Activated naive CD8-positive, alpha-beta T cell treated with anti-CD3 and anti-CD28 coated beads for 36 hours (primary cell): ENCODE data around the gene GREB1. TPM values are rescaled to one million over a fixed set of nuclear protein-coding genes. Genes with fewer than 3 reads are reported as not detected.

Experiments
- DNase-seq: peaks from one replicate; pipeline ENCODE4 v3.0.0; 2021
- H3K27ac Mint-ChIP-seq: one replicate; pipeline ENCODE4 v1.8.0; 2022; ENCODE audit warnings: mild to moderate bottlenecking, moderate library complexity, mixed read lengths
- H3K27me3 Mint-ChIP-seq: one replicate; pipeline ENCODE4 v1.8.0; 2022; ENCODE audit warnings: mild to moderate bottlenecking, mixed read lengths
- H3K36me3 Mint-ChIP-seq: one replicate; pipeline ENCODE4 v1.8.0; 2021; ENCODE audit warnings: mild to moderate bottlenecking, mixed read lengths
- H3K4me1 Mint-ChIP-seq: one replicate; pipeline ENCODE4 v1.8.0; 2021; ENCODE audit warnings: mixed read lengths
- H3K4me3 Mint-ChIP-seq: one replicate; pipeline ENCODE4 v1.8.0; 2022; ENCODE audit warnings: mild to moderate bottlenecking, moderate library complexity, mixed read lengths
- H3K9me3 Mint-ChIP-seq: one replicate; pipeline ENCODE4 v1.8.0; 2022; ENCODE audit warnings: mixed read lengths
- total RNA-seq, 2 experiments: library from RNA; stranded (reverse); gene quantifications; one replicate each; pipeline ENCODE4 v1.2.3, GENCODE V29; 2021

The GREB1 gene
- total RNA-seq, 2 experiments from 2014 or later = 0.52 to 1.0 TPM

GRCh38 chr2:11582862-11583752 lies 49.3 kb downstream of the GREB1 start:
- no peak overlapping the region for H3K27ac Mint-ChIP-seq
- no peaks in the 10 kb centered on the region for H3K27me3 Mint-ChIP-seq
- H3K4me3 Mint-ChIP-seq = no peak overlapping the region
- peak; percentile 66 for DNase-seq
- H3K36me3 Mint-ChIP-seq = no peaks in the 10 kb centered on the region
- peaks cover 16% of the 10 kb centered on the region for H3K4me1 Mint-ChIP-seq
- no peaks in the 10 kb centered on the region for H3K9me3 Mint-ChIP-seq

GRCh38 chr2:11583840-11584524 lies 50.1 kb downstream of the GREB1 start:
- H3K4me1 Mint-ChIP-seq = peaks cover 16% of the 10 kb centered on the region
- H3K9me3 Mint-ChIP-seq = no peaks in the 10 kb centered on the region
- H3K36me3 Mint-ChIP-seq = no peaks in the 10 kb centered on the region
- no peak overlapping the region for H3K4me3 Mint-ChIP-seq
- H3K27ac Mint-ChIP-seq = peak overlapping the region; percentile 40
- H3K27me3 Mint-ChIP-seq = no peaks in the 10 kb centered on the region
- DNase-seq = peak; percentile 89

- no peak overlapping the region for H3K4me3 Mint-ChIP-seq
- H3K27ac Mint-ChIP-seq = no peak overlapping the region
- H3K36me3 Mint-ChIP-seq = no peaks in the 10 kb centered on the region
- DNase-seq = no peak
- peaks cover 16% of the 10 kb centered on the region for H3K4me1 Mint-ChIP-seq
- no peaks in the 10 kb centered on the region for H3K9me3 Mint-ChIP-seq
- no peaks in the 10 kb centered on the region for H3K27me3 Mint-ChIP-seq
These were observed 50.7 kb downstream of the GREB1 start for GRCh38 chr2:11584525-11585056.

- no peaks in the 10 kb centered on the region for H3K36me3 Mint-ChIP-seq
These were observed 51.2 kb downstream of the GREB1 start for GRCh38 chr2:11585071-11585470.

GRCh38 chr2:11588228-11589110 lies 54.6 kb downstream of the GREB1 start:
- no peak for DNase-seq
- Mint-ChIP-seq H3K4me1 (peaks cover 9% of the 10 kb centered on the region), H3K4me3 (no peak overlapping the region), H3K36me3 (no peaks in the 10 kb centered on the region), H3K27ac (no peak overlapping the region), H3K9me3 (no peaks in the 10 kb centered on the region), H3K27me3 (no peaks in the 10 kb centered on the region)

More at GRCh38 chr2:11585071-11585470, 51.2 kb downstream of the GREB1 start:
- no peaks in the 10 kb centered on the region for H3K27me3 Mint-ChIP-seq
- H3K4me3 Mint-ChIP-seq = no peak overlapping the region
- no peak for DNase-seq
- no peak overlapping the region for H3K27ac Mint-ChIP-seq
- H3K9me3 Mint-ChIP-seq = no peaks in the 10 kb centered on the region
- H3K4me1 Mint-ChIP-seq = peaks cover 16% of the 10 kb centered on the region

- Mint-ChIP-seq H3K27me3 (no peaks in the 10 kb centered on the region), H3K4me3 (no peak overlapping the region), H3K4me1 (peaks cover under 1% of the 10 kb centered on the region), H3K9me3 (no peaks in the 10 kb centered on the region), H3K36me3 (no peaks in the 10 kb centered on the region), H3K27ac (no peak overlapping the region)
- no peak for DNase-seq
These were observed 55.6 kb downstream of the GREB1 start for GRCh38 chr2:11589316-11589940.

- no peaks in the 10 kb centered on the region for H3K4me1 Mint-ChIP-seq
- H3K4me3 Mint-ChIP-seq = no peak overlapping the region
- no peak overlapping the region for H3K27ac Mint-ChIP-seq
- DNase-seq = no peak
- H3K27me3 Mint-ChIP-seq = no peaks in the 10 kb centered on the region
- no peaks in the 10 kb centered on the region for H3K36me3 Mint-ChIP-seq
- no peaks in the 10 kb centered on the region for H3K9me3 Mint-ChIP-seq
These were observed 56.3 kb downstream of the GREB1 start for GRCh38 chr2:11590193-11590592.

- no peak for DNase-seq
- Mint-ChIP-seq H3K27ac (no peak overlapping the region), H3K4me1 (no peaks in the 10 kb centered on the region), H3K4me3 (no peak overlapping the region), H3K36me3 (no peaks in the 10 kb centered on the region), H3K27me3 (no peaks in the 10 kb centered on the region), H3K9me3 (no peaks in the 10 kb centered on the region)
These were observed 57.2 kb downstream of the GREB1 start for GRCh38 chr2:11591091-11591490.

- no peaks in the 10 kb centered on the region for H3K36me3 Mint-ChIP-seq
- no peaks in the 10 kb centered on the region for H3K27me3 Mint-ChIP-seq
- no peak for DNase-seq
- H3K4me1 Mint-ChIP-seq = no peaks in the 10 kb centered on the region
- no peaks in the 10 kb centered on the region for H3K9me3 Mint-ChIP-seq
- H3K4me3 Mint-ChIP-seq = no peak overlapping the region
- H3K27ac Mint-ChIP-seq = no peak overlapping the region
These were observed 59.1 kb downstream of the GREB1 start for GRCh38 chr2:11592671-11593574.

GRCh38 chr2:11596801-11597200 lies 63.0 kb downstream of the GREB1 start:
- no peaks in the 10 kb centered on the region for H3K36me3 Mint-ChIP-seq
- no peaks in the 10 kb centered on the region for H3K4me1 Mint-ChIP-seq
- DNase-seq = no peak
- H3K27me3 Mint-ChIP-seq = no peaks in the 10 kb centered on the region
- H3K4me3 Mint-ChIP-seq = no peak overlapping the region
- no peak overlapping the region for H3K27ac Mint-ChIP-seq
- H3K9me3 Mint-ChIP-seq = no peaks in the 10 kb centered on the region

- H3K27me3 Mint-ChIP-seq = no peaks in the 10 kb centered on the region
- no peak overlapping the region for H3K27ac Mint-ChIP-seq
- no peaks in the 10 kb centered on the region for H3K4me1 Mint-ChIP-seq
- no peak overlapping the region for H3K4me3 Mint-ChIP-seq
- DNase-seq = no peak
- H3K9me3 Mint-ChIP-seq = no peaks in the 10 kb centered on the region
- no peaks in the 10 kb centered on the region for H3K36me3 Mint-ChIP-seq
These were observed 63.8 kb downstream of the GREB1 start for GRCh38 chr2:11597538-11598225.

- Mint-ChIP-seq H3K4me3 (no peak overlapping the region), H3K9me3 (no peaks in the 10 kb centered on the region), H3K36me3 (no peaks in the 10 kb centered on the region), H3K27ac (no peak overlapping the region), H3K27me3 (no peaks in the 10 kb centered on the region), H3K4me1 (no peaks in the 10 kb centered on the region)
- no peak for DNase-seq
These were observed 64.4 kb downstream of the GREB1 start for GRCh38 chr2:11598228-11598731.

- no peak for DNase-seq
- Mint-ChIP-seq H3K27me3 (peaks cover 1% of the 10 kb centered on the region), H3K36me3 (no peaks in the 10 kb centered on the region), H3K9me3 (no peaks in the 10 kb centered on the region), H3K4me1 (no peaks in the 10 kb centered on the region), H3K27ac (no peak overlapping the region), H3K4me3 (no peak overlapping the region)
These were observed 68.8 kb downstream of the GREB1 start for GRCh38 chr2:11602563-11603204.
